Stimulated activated CD8-positive, alpha-beta memory T cell treated with anti-CD3 and anti-CD28 coated beads, Interleukin-7, amount 100 ng/mL, for 4 hours (primary cell): ENCODE data around the gene FAS.
A peak's percentile ranks its signal among the peaks of the same experiment; 100 is the strongest.

ENCODE experiments used
- DNase-seq, 2 donors: peaks; one replicate each; pipeline ENCODE4 v3.0.0-alpha.2; 2020; ENCODE audit warnings: low read depth in 2 of 2

Gene FAS

DNA sequence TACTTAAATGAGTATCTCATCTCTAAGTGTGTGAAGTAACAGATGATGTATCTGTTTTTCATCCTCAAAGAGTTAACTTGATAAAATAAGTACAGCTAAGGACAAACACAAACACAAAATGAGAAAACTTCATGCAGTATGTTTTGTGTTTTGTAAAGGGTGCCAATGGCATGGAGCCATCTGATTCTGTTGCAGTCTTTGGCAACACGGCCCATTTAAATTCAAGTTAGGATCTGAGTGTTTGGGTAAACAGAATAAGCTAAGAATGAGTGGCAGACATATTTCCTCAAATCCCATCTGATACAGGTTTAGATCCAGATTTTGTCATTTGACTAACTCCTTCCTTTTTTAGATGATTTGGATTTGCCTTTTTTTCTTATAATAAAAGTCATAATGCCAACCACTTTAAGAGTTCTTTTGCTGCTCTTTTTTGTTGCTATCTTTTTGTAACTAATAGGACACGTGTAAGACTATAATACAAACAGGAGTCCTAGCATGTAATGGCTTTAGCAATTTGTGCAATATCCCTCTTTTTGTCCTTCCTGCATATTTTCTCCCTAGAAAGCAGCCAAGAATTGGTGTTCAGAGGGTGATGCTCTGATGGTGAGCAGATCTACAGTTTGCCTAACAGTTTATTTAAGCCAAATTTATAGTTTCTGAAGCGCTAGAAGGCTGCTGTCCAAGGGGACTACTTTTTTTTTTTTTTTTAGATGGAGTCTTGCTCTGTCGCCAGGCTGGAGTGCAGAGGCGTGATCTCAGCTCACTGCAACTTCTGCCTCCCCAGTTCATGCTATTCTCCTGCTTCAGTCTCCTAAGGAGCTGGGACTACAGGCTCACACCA is 19.2 kb upstream of the FAS start:
- DNase-seq: no peak

DNA sequence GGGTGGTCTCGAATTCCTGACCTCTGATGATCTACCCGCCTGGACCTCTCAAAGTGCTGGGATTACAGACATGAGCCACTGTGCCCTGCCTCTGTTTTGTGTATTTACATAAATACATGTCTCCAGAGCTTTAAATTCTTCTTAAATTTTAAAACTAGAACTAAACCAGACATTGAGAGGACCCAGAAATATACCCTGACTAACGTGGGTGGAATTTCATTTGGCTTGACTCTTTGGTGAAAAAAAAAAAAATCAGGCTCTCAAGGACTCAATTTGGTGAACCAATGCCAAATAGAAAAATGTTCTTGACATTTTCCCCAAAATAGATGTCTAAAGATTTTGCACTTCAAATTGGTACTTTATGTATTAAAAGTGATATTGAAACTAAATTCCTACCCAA is 16.6 kb upstream of the FAS start:
- no peak for DNase-seq

DNA sequence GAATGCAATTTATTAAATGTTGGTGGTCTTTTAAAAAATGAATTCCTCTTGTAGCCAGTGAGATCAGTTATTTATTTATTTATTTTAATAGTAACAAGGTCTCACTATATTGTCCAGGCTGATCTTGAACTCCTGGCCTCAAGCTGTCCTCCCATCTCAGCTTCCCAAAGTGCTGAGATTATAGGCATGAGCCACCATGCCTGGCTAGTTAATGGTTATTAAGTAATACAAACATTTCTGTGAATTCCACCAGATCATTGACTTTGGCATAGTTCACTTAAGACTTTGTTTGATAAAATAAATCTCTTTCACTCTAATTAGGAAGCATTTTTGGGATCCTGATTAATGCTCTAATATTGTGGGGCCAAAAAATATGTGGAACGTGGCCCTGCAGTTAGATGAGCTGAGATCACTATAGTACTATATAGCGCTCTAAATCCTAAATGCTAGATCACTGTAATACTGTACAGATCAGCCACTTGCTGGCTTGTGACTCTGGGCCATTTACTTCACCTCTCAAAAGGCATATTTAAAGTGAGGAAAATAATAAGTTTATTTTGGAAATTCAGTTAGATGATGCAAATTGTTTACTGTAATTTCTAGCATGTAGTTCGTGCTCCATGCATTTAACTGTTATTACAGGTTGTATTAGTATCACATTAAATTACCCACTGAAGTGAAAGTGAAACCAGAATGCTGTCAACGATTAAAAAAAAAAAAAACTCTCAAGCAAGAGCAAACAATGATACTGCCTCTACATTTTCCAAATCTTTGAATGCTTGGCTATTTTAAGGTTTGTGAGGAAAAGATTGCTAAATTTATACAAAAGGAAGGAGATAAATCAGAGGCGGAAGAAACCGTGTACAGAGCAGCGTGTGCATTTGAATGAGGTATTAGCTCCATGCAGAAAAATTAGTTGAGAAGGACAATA is 15.9 kb upstream of the FAS start:
- no peak for DNase-seq

DNA sequence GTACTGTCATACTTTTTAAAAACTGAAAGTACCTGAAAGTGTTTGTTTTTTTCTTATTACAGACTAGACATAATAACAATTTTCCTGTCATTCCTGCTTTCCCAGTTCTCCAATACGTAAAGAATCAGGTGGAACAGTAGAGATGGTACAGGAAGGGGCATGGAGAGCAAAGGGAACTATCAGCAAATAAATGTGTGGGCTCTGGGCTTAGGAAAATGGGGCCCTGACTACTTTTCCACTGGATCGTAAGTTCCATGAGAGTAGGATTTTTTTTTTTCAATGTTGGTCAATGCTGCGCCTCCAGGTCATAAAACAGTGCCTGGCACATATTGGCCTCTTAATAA is 15.2 kb upstream of the FAS start:
- no peak for DNase-seq

DNA sequence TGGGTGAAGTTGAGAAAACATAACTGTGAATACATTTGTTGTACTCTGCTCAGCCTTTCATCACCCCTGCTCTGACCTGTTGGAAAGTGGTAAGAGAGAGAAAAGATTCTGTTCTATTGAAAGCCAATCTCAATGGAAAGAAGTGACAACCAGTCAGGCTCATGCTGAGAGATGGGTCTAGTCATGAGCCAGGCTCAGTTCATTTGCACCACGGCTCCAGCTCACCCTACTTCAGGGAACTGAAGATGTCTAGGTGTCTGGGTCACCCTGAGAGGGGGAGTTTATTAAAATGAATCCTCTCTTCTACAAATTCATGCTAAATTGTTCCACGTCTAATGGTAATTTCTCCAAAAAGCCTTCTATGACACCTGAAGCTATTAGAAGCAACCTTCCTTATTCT is 12.1 kb upstream of the FAS start:
- no peak for DNase-seq

DNA sequence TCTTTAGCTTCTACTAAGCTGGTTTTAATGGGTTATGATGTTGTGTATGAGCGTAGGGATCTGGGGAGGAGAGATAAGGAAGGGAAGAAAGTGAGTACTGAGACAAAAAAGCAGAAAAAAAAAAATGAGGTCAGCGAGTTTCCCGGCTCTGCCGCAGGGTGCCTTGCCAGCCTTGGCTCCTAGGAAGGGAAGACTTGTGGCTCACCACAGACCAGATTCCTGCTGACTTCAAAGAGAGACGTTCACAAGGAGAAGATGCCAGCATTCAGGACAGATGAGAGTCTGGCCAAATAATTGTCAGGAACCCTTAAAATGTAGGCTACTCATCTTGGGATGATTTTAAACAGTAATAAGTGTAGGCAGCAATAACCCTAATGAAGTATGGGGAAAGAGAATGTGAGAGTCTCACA is 11.4 kb upstream of the FAS start:
- no peak for DNase-seq

DNA sequence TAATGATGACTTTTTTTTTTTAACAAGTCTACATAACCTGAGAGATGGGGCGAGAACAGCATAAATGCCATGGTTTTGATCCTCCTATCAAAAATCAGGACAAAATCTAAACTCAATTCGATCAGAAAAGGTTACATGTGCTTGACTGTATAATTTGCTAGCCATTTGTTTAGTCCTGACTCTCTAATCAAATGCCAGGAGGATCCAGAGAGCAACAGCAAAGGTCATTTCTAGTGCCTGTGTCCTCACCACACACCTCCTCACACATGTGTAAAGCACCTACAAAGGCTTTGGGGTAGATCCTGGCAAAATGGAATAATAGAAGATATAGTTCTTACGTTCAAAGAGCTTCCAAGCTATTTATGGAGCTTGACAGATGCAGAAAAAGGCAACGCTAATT is 11.0 kb upstream of the FAS start:
- DNase-seq: no peak

DNA sequence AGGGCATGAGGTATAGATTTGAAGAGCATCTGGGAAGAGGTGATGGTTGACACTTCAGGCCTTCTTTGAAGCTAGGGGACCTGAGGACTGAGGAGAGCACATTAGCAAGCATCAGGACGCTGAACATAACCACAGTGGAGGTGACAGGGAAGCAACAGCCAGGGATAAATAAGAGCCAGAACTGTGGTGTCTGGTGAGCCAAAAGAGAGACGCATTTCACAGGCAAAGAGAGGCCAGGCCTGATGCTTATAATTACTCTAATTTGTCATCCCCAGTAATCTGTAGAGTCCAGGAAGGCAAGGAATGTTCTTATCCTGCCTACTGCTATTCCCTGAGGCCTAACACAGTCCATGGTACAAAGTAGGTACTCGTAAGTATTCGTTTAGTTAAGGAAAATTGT is 10.4 kb upstream of the FAS start:
- DNase-seq: no peak

DNA sequence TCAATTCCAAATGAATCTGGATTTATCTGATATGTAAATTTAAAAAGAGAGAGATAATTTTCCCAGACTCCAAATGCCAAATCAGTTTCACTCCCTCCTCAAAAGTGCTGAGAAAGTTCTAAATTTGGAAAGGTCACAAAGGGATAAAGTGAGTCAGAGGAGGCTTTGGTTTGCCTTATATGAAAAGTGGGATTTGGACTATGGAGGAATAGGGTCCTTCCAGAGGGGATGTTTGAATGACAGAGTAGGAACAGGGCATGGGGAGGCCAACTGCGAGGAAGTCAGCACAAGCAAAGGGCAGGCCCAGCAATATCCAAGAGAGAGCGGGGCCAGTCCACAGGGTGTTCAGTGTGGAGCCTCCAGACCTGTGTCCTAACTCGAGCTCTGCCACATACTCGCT is 9.8 kb upstream of the FAS start:
- no peak for DNase-seq

DNA sequence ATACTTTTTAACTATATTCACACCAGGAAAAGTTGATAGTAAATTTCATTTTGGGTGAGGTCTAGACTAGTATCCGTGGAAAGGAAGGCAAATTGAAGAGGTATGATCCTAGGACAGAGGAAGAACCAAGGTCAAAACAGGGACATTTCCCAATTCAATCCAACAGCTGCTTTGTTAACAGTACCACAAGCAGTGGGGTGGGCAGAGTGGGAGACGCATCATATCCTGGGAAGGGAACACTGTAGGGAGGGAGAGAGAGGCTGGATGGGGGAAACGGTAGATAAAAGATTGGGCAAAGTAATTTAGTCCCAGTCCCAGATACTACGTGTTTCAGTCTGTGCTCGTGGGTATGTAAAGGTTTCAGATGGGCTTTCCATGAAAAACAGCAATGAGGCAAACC is 9.2 kb upstream of the FAS start:
- DNase-seq: no peak

DNA sequence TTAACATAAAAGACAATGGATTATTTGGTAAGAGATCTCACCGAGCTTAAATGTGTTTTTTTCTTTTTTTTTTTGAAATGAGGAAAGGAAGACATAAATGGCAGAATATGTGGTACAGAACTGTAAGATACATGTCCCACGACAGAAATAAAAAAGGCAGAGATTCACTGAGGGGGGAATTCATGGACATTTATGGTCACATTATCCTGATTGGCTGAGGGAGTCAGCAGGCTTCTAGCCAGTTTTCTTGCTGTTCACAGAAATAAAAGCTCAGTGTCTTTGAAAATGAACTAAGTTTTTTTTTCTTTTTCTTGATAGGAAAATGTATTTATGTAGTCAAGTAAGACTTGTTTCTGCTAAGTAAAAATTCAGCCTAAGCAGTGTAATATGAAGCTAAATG is 8.2 kb upstream of the FAS start:
- no peak for DNase-seq

DNA sequence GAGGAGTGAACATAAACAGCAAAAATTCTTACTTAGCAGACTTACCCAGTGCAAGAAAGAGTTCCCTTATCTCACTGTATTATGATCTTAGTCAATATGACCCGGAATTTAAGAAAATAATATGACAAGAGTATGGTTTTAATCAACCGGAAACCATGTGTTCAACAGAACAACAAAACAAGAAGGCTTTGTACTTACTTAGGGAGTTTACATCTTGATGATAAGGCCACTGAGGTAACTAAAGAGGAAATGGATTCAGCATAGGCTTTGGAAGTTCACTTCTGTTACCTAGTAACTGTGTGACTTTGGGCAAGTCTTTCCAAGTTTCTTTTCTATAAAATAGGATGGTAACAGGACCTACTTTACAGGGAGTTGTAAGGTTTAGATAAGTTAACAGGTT is 7.4 kb upstream of the FAS start:
- DNase-seq: no peak

DNA sequence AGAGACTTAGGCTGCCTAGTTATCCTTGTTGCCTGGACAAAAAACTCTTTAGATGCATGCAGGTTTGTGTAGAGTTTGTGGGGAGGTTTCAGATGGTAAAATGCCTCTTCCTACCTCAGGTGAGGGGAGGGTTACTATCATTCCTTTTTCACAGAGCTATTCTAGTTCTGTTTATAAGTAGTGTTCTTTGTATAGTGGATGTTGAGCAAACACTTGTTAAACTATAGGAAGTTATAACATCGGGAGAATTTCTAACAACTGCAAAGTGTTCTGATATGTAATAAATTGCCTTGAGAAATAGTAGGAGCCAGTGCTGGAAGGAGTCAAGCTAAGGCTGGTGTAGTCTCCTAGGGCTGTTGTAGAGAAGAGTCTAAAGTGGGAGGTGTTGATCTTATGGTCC is 6.7 kb upstream of the FAS start:
- DNase-seq: no peak

DNA sequence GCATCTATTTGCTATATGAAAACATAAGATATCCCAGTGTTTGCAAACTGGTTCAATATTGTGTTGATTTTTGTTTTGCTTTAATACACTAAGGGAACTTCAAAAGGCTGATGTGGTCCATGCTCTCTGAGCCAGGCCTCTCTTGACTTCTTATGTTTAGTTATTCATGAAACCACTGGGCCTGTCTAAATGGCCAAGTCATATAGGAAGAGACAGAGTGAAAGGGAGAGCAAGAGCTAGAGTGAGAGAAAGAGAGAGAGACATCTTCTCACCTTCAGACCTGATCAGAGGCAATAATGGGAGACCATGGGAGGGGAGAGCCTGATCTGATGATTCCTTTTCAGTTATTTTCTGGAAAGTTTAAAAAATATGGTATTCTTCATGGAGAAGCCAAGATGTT is 6.1 kb upstream of the FAS start:
- DNase-seq: no peak

DNA sequence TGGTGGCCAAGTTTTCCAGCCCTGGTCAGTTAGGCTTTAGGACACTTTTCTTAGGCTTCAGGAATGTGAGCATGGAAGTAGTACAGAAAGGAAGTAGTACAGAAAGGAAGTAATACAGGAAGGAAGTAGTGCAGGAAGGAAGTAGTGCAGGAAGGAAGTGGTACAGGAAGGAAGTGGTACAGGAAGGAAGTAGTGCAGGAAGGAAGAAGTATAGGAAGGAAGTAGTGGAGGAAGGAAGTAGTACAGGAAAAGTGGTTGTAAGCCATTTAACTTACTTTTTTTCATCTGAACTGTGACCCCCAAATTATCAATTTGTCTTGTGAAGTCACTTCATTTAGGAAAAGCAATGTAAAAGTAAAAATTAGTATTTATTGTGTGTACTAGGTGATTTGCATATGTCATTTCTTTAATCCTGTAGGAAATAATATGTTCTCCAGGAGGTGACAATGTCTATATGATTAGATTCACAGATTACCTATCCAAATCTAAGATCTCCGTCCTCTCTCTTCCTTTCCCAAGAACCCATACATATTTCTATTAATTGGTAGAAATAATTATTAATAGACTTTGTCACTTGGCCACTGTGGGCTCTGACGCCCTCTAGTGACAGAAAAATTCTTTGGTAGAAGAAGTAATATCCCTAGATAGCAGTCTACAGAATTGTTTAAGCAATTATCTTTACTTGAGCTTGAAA is 3.9 kb upstream of the FAS start:
- DNase-seq: no peak

DNA sequence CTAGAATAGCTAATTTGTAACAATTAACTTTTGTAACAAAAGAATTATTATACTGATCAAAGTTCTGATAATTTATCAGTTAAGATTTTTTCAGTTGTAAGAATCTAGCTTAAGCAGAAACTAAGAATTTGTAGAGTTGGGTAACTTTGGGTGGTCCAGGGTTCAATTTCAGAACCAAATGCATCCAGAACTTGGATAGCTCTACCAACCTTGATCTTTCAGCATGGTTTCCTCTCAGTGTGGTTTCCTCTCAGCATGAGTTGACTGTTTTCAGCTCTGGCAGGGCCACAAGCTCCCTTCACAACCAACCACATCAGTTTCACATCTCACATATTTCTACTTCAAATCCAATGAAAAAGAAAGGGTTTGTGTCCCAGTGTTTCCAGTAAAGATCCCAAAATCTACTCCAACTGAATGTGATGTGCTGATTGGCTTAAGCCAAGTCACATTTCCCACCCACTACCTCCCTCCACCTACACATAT is 3.3 kb upstream of the FAS start:
- no peak for DNase-seq

DNA sequence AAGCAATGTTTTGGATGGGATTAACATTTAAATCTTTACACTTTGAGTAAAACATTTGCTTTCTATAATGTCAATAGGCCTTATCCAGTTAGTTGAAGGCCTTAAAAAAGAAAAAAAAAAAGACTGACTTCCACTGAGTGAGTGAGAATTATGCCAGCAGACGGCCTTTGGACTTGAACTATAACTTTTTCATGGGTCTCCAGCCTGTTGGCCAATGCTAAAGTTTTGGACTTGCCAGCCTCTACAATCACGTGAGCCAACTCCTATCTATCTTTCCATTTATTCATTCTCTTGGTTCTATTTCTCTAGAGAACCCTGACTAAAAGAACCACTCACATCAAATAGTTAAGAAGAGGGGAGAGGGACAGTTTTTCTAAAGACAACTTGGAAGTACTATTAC is 2.8 kb upstream of the FAS start:
- DNase-seq: no peak

DNA sequence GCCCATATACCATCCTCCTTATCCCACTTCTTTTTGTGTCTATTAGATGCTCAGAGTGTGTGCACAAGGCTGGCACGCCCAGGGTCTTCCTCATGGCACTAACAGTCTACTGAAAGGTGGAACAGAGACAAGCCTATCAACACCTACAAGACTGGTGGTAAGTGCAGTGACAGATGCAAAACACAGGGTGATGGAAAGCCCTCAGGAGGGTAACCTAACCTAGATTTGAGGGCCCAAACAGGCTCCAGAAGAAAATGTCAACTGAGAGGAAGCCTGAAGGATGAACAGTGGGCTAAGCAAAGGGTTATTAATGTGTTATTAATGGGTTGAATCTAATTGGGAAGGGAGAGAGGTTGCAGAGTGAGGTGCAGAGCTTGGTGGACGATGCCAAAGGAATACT is 1.2 kb upstream of the FAS start:
- no peak for DNase-seq

DNA sequence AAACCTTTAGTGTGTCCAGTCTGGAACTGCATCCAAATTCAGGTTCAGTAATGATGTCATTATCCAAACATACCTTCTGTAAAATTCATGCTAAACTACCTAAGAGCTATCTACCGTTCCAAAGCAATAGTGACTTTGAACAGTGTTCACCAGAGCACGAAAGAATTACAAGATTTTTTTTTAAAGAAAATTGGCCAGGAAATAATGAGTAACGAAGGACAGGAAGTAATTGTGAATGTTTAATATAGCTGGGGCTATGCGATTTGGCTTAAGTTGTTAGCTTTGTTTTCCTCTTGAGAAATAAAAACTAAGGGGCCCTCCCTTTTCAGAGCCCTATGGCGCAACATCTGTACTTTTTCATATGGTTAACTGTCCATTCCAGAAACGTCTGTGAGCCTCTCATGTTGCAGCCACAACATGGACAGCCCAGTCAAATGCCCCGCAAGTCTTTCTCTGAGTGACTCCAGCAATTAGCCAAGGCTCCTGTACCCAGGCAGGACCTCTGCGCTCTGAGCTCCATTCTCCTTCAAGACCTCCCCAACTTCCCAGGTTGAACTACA is 694 bp upstream of the FAS start:
- no peak for DNase-seq

DNA sequence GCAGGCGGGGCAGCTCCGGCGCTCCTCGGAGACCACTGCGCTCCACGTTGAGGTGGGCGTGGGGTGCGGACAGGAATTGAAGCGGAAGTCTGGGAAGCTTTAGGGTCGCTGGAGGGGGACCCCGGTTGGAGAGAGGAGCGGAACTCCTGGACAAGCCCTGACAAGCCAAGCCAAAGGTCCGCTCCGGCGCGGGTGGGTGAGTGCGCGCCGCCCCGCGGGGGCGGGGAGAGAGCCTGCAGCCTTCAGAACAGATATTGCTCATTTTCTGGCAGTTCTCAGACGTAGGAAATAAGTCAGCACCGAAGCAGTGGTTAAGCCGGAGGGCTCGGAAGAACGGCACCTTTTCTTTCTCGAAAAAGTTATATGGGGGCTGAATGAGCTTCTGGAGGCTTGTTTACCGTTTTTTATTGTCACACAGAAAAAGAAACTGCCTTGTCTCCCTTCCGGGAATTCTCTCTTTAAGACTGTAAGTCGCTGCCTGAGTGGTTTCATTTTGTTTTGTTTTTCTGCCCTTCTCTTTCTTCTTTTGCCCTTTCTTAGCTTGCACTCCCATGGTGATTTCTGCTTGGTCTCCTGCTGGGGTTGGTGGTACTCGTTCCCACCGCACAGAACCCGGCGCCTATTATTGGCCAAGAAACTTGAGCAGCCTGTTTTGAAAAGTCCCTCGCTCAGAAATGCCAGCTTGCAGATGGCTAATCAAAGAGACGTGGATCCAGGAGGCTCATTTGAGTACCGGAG is 732 bp downstream of the FAS start:
- peak; percentile 53 to 68 for DNase-seq

DNA sequence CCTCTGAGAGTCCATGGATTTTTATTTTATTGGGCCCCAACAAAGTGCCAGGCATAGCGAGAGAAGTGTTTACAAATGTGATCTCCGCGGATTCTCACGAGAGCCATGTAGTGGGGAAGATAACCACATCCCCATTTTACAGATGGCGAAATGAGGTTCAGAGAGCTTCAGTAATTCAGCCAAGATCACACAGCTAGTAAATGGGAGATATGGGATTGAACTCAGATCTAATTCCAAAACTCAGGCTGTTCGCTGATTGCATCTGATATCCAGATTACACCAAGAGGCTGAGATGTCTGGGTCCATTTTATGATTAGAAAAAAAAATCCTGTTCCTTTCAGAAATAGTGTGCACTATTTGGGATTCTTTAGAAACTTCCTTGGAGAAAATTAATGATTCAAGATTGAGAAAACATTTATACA is 1.3 kb downstream of the FAS start:
- DNase-seq: no peak
